ENCODE data around the gene SLC39A8.

GRCh38 chr4:102252171-102252570, 93.1 kb downstream of the SLC39A8 start:
- no peak for TF ChIP-seq POLR2A (IDR thresholded peaks at IDR 0.05; ENCODE audit: low read depth, low read length)
- TF ChIP-seq POLR2AphosphoS5 (IDR thresholded peaks at IDR 0.05; ENCODE audit: low read depth, low read length): no peak
